Measurements from ENCODE around the gene HINT3. TPM values are rescaled to one million over a fixed set of nuclear protein-coding genes. Genes with fewer than 3 reads are reported as not detected.
"Not testable (repeated sequence)": the region's sequence is repeated elsewhere in the genome, so short reads cannot be mapped to it uniquely, and the experiment has no call there.

HINT3 gene
- total RNA-seq, 1 donor from 2014 or later = 17.5 TPM

DNA sequence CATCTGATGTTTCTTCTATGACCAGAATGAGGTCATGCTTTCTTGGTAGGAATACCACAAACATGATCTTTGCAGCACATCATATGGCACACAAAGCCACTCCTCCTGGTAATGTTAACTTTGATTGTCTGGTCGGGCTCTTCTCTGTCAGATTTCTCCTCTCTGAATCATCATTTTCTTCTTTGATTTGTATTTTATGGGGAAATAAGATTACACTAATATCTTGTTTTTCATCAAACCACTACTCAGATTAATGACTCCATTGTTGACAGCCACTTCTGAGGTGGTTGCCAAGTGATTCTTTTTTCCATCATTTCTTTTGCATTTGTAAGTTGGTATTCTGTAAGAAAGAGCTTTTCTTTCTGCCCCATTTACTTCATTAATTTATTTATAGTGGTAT, 59.3 kb downstream of the HINT3 start:
- Mint-ChIP-seq H3K4me3 (no peak overlapping the region), H3K27ac (no peak overlapping the region), H3K27me3 (ENCODE audit: low read depth) (no peaks in the 10 kb centered on the region), H3K9me3 (peaks cover 7% of the 10 kb centered on the region), H3K36me3 (peaks cover 48% of the 10 kb centered on the region), H3K4me1 (no peaks in the 10 kb centered on the region)
- no peak for DNase-seq (ENCODE audit: low spot score in 2 of 2, unreplicated experiment in 2 of 2)
- TF ChIP-seq, protein P1, sequence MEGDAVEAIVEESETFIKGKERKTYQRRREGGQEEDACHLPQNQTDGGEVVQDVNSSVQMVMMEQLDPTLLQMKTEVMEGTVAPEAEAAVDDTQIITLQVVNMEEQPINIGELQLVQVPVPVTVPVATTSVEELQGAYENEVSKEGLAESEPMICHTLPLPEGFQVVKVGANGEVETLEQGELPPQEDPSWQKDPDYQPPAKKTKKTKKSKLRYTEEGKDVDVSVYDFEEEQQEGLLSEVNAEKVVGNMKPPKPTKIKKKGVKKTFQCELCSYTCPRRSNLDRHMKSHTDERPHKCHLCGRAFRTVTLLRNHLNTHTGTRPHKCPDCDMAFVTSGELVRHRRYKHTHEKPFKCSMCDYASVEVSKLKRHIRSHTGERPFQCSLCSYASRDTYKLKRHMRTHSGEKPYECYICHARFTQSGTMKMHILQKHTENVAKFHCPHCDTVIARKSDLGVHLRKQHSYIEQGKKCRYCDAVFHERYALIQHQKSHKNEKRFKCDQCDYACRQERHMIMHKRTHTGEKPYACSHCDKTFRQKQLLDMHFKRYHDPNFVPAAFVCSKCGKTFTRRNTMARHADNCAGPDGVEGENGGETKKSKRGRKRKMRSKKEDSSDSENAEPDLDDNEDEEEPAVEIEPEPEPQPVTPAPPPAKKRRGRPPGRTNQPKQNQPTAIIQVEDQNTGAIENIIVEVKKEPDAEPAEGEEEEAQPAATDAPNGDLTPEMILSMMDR (IDR thresholded peaks at IDR 0.05; ENCODE audit: unreplicated experiment) = no peak

DNA sequence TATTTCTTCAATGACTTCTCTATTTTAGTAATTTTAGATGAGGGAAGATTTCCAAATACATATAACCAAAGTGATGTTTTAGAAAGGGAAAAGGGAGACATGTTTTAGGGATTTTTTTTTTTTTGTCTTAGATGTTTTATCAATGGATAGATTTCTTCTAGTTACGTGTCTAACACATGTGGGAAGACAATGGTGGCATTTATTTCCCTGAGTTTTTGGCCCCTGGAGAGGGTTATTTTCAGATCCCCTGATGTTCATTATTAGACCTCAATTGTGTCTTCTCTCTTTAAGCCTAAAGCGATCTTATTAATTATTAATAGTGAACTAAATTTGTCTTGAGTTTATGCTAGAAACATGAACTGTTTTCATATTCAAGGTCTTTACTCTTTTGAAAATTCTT, 60.0 kb downstream of the HINT3 start:
- no peak for DNase-seq (ENCODE audit: low spot score in 2 of 2, unreplicated experiment in 2 of 2)
- no peak overlapping the region for H3K4me3 Mint-ChIP-seq
- peaks cover 10% of the 10 kb centered on the region for H3K9me3 Mint-ChIP-seq
- TF ChIP-seq, protein P1 (IDR thresholded peaks at IDR 0.05; ENCODE audit: unreplicated experiment) = no peak
- peaks cover 52% of the 10 kb centered on the region for H3K36me3 Mint-ChIP-seq
- H3K4me1 Mint-ChIP-seq = no peaks in the 10 kb centered on the region
- H3K27ac Mint-ChIP-seq = no peak overlapping the region
- no peaks in the 10 kb centered on the region for H3K27me3 Mint-ChIP-seq (ENCODE audit: low read depth)

DNA sequence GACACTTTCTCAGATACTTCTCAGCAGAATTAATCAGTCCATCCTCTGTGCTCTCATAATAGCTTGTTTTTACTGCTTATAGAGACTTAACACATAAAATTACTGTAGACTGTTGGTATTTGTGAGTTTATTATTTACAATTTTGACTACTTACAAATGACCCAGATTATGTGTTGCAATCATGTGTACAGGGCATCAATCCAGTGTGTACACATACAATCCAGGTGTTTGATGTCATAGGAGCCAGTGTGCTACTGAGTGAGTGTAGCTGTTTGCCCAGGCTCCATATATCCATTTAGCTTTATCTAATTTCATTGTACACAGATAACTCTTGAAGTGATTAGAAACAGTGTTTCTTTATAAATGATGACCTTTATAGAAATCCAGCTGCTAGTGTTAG, 61.1 kb downstream of the HINT3 start:
- no peak for DNase-seq (ENCODE audit: low spot score in 2 of 2, unreplicated experiment in 2 of 2)
- H3K36me3 Mint-ChIP-seq = peaks cover 51% of the 10 kb centered on the region
- no peak overlapping the region for H3K4me3 Mint-ChIP-seq
- TF ChIP-seq, protein P1 (IDR thresholded peaks at IDR 0.05; ENCODE audit: unreplicated experiment) = no peak
- no peak overlapping the region for H3K27ac Mint-ChIP-seq
- no peaks in the 10 kb centered on the region for H3K4me1 Mint-ChIP-seq
- peaks cover 10% of the 10 kb centered on the region for H3K9me3 Mint-ChIP-seq
- H3K27me3 Mint-ChIP-seq (ENCODE audit: low read depth) = no peaks in the 10 kb centered on the region

DNA sequence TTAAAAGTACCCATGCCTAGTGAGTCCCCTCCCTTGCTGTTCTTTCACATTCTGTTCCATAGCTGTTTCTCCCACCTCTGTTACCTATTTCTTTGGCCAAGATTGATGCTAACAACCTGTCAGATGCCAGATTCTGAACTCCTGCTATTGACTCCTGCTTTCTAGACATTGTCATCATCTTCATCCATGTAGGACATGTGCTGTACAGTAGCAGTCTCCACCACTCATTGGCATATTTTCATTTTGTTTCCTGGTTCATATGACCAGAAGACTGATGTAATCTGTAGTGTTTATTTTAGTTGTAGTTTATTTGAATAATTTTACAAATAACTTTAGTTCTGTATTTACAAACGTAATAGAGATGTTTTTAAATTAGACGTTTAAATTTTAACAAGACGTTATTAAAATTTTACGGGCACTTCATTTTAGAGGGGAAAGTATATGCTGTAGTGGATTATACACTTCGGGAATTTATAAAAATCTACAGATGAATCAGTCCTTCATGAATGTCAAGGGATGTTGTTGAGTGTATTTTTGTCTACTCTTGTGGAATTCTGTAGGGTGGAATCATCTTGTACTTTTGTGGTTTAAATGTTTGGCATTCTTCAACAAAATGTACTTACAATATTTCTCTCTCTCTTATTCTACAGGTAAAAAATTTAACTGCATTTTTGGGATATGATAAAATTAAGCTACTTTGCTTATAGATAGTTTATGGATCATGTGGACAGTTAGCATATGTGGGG, 63.9 kb downstream of the HINT3 start:
- H3K4me3 Mint-ChIP-seq = no peak overlapping the region
- no peak overlapping the region for H3K27ac Mint-ChIP-seq
- H3K36me3 Mint-ChIP-seq = peaks cover 57% of the 10 kb centered on the region
- peaks cover 10% of the 10 kb centered on the region for H3K9me3 Mint-ChIP-seq
- TF ChIP-seq, protein P1 (IDR thresholded peaks at IDR 0.05; ENCODE audit: unreplicated experiment) = no peak
- DNase-seq (ENCODE audit: low spot score in 2 of 2, unreplicated experiment in 2 of 2) = no peak
- no peaks in the 10 kb centered on the region for H3K27me3 Mint-ChIP-seq (ENCODE audit: low read depth)
- no peaks in the 10 kb centered on the region for H3K4me1 Mint-ChIP-seq

DNA sequence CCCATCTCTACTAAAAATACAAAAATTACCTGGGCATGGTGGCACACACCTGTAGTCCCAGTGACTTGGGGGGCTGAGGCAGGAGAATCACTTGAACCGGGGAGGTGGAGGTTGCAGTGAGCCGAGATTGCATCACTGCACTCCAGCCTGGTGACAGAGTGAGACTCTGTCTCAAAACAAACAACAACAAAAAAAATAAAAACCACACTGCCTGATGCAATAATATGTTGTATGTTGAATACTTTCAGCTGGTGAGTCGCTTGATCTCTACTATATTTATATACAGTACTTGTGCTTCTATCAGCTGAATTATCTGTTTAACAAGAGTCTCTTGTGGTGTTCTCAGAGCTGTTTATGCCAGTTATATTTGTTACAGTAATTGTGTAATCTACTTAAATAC, 66.9 kb downstream of the HINT3 start:
- H3K36me3 Mint-ChIP-seq = peaks cover 56% of the 10 kb centered on the region
- H3K27me3 Mint-ChIP-seq (ENCODE audit: low read depth) = not testable (repeated sequence)

DNA sequence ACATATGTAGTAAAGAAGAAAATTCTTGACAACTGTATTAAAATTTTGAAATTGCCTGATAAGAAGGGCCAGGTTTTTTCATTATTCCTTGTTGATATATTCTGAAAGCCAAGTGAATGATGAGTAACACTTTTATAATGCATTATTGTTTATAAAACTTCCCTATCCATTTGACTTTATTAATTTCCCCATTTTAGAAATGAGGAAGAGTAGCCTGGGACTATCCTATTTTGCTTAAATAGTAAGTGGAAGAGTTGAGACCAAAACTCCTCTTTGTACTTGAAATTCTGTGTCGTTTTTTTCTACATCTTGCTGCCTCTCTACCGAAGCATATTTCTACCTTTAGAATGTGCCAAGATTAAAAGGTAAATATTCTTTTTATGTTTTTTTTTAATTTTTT, 69.4 kb downstream of the HINT3 start:
- Mint-ChIP-seq H3K36me3 (peaks cover 41% of the 10 kb centered on the region), H3K4me1 (no peaks in the 10 kb centered on the region), H3K27me3 (ENCODE audit: low read depth) (no peaks in the 10 kb centered on the region), H3K27ac (no peak overlapping the region), H3K4me3 (no peak overlapping the region), H3K9me3 (peaks cover 2% of the 10 kb centered on the region)
- TF ChIP-seq, protein P1 (IDR thresholded peaks at IDR 0.05; ENCODE audit: unreplicated experiment) = no peak
- no peak for DNase-seq (ENCODE audit: low spot score in 2 of 2, unreplicated experiment in 2 of 2)

More for the DNA sequence above, 66.9 kb downstream of the HINT3 start:
- H3K4me1 Mint-ChIP-seq; DNase-seq (ENCODE audit: low spot score in 2 of 2, unreplicated experiment in 2 of 2); H3K27ac Mint-ChIP-seq; H3K4me3 Mint-ChIP-seq: not testable (repeated sequence)
- H3K9me3 Mint-ChIP-seq = peaks cover 10% of the 10 kb centered on the region
